OCI-LY3 (cell line): ENCODE results near the gene INKA1.

Source experiments
- H2AFZ ChIP-seq: fragments of 200-600, 300-600 bp; shearing (Covaris generic); 2 replicates; pipeline ENCODE4 v1.6.0; 2014; ENCODE audit warnings: antibody characterized with exemption, low read depth, low read length
- H3K27ac ChIP-seq: fragments of 200-600, 300-600 bp; sonication (generic); 2 replicates; pipeline ENCODE4 v1.5.1; 2014; ENCODE audit warnings: mild to moderate bottlenecking, low read length, moderate library complexity, mixed read lengths
- H3K27me3 ChIP-seq: fragments of 200-600, 300-600 bp; sonication (generic); 2 replicates; pipeline ENCODE4 v1.6.1; 2014; ENCODE audit warnings: low read depth, low read length, mixed read lengths
- H3K36me3 ChIP-seq: fragments of 200-600, 300-600 bp; sonication (generic); replicated peaks from 2 replicates; pipeline ENCODE3; 2014; ENCODE audit warnings: low read depth, low read length, mixed read lengths
- H3K4me1 ChIP-seq: fragments of 300-600, 200-600 bp; sonication (generic); 2 replicates; pipeline ENCODE4 v1.6.1; 2014; ENCODE audit warnings: low read length, mixed read lengths
- H3K4me2 ChIP-seq: fragments of 200-600, 300-600 bp; sonication (generic); 2 replicates; pipeline ENCODE4 v1.6.1; 2014; ENCODE audit warnings: low read length, mixed read lengths
- H3K4me3 ChIP-seq: fragments of 300-600, 200-600 bp; sonication (generic); 2 replicates; pipeline ENCODE4 v1.5.1; 2014; ENCODE audit warnings: antibody characterized with exemption, mild to moderate bottlenecking, low read length, moderate library complexity
- H3K79me2 ChIP-seq: fragments of 300-600, 200-600 bp; shearing (Covaris generic); 2 replicates; pipeline ENCODE4 v1.6.1; 2014; ENCODE audit warnings: mild to moderate bottlenecking, low read length, mixed read lengths
- H3K9ac ChIP-seq: fragments of 300-600, 200-600 bp; shearing (Covaris generic); 2 replicates; pipeline ENCODE4 v1.6.0; 2014; ENCODE audit warnings: mild to moderate bottlenecking, low read length, moderate library complexity
- H3K9me3 ChIP-seq: fragments of 200-600, 300-600 bp; shearing (Covaris generic); 2 replicates; pipeline ENCODE4 v1.6.1; 2014; ENCODE audit warnings: low read length, mixed read lengths; ENCODE audit not compliant: insufficient read depth
- H4K20me1 ChIP-seq: fragments of 200-600, 300-600 bp; sonication (generic); 2 replicates; pipeline ENCODE4 v1.6.1; 2016; ENCODE audit warnings: low read length, mixed read lengths; ENCODE audit not compliant: insufficient read depth
- EZH2phosphoT487 ChIP-seq: fragments of 200-600 bp; shearing (Covaris generic); IDR thresholded peaks from 2 replicates; pipeline ENCODE4 v1.6.1; 2018; ENCODE audit warnings: antibody characterized with exemption, mixed run types, low read depth
- TF ChIP-seq, protein P1 (sequence below): fragments of 200-600, 300-600 bp; sonication (generic); IDR thresholded peaks from 2 replicates; pipeline ENCODE4 v1.5.1; 2014; ENCODE audit warnings: antibody characterized with exemption, low read length, low read depth

Gene INKA1

DNA sequence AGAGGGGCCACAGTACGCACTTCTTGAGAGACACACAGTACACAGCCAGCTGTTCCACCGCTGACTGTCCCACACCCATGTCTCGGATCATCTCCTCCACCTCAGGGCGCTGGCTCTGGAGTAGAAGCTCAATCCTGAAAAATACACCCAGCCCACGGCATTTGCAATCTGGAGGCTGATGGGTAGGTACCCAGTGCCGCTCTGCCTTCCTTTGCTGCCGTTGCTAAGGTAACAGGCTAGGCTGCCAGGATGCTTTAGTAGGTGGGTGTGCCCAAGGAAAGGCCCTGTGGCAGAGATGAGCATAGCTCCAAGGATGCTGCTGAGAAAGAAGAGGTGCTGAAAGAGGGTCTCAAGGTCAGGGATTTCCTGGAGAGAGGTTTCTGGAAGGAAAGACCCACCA lies 38.7 kb downstream of the INKA1 start:
- Histone ChIP-seq H3K4me1 (no peaks in the 10 kb centered on the region), H3K36me3 (peaks cover 53% of the 10 kb centered on the region), H4K20me1 (no peaks in the 10 kb centered on the region), H3K79me2 (no peaks in the 10 kb centered on the region), H2AFZ (no peak overlapping the region), H3K4me3 (no peak overlapping the region), H3K27me3 (no peaks in the 10 kb centered on the region), H3K9ac (no peak overlapping the region), H3K4me2 (no peak overlapping the region), H3K27ac (no peak overlapping the region), H3K9me3 (no peaks in the 10 kb centered on the region)
- TF ChIP-seq, protein P1, sequence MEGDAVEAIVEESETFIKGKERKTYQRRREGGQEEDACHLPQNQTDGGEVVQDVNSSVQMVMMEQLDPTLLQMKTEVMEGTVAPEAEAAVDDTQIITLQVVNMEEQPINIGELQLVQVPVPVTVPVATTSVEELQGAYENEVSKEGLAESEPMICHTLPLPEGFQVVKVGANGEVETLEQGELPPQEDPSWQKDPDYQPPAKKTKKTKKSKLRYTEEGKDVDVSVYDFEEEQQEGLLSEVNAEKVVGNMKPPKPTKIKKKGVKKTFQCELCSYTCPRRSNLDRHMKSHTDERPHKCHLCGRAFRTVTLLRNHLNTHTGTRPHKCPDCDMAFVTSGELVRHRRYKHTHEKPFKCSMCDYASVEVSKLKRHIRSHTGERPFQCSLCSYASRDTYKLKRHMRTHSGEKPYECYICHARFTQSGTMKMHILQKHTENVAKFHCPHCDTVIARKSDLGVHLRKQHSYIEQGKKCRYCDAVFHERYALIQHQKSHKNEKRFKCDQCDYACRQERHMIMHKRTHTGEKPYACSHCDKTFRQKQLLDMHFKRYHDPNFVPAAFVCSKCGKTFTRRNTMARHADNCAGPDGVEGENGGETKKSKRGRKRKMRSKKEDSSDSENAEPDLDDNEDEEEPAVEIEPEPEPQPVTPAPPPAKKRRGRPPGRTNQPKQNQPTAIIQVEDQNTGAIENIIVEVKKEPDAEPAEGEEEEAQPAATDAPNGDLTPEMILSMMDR, result no peak
- TF ChIP-seq EZH2phosphoT487, result no peak

DNA sequence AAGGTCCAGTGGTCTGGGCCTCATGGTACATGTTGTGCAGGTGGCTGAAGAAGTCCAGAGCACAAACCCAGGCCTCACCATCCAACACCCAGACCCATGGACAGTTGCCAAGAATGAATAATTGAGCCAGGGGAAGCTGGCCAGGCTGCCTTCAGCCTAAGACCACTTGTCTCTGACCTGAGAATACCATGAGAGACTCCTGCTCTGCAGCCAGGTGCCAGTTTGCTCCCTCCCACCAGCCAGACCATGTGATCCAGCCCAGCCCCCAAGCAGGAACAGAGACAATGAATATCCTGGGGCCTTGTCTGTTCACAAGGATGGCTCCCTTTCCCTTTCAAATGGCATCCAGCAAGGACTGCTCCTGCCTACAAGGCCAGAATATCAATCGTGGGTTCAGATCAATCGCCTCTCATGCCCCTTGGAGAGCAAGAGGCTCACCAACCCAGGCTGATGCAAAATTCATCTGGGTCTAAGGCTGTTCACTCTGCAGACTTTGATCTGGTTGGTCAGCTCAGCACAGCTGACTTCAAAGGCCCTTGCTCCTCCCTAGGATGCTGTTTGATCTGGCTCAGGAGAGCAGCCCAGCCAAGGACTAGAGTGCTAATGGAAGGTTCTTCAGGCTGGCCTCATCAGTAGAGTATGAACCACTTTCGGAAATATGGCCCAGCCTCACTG lies 39.9 kb downstream of the INKA1 start:
- Histone ChIP-seq H3K4me2 (no peak overlapping the region), H3K4me1 (no peaks in the 10 kb centered on the region), H2AFZ (no peak overlapping the region), H3K9ac (no peak overlapping the region), H3K27me3 (no peaks in the 10 kb centered on the region), H3K36me3 (peaks cover 54% of the 10 kb centered on the region), H3K9me3 (no peaks in the 10 kb centered on the region), H4K20me1 (no peaks in the 10 kb centered on the region), H3K4me3 (no peak overlapping the region), H3K79me2 (no peaks in the 10 kb centered on the region), H3K27ac (no peak overlapping the region)
- TF ChIP-seq EZH2phosphoT487, result no peak
- TF ChIP-seq, protein P1, result no peak

DNA sequence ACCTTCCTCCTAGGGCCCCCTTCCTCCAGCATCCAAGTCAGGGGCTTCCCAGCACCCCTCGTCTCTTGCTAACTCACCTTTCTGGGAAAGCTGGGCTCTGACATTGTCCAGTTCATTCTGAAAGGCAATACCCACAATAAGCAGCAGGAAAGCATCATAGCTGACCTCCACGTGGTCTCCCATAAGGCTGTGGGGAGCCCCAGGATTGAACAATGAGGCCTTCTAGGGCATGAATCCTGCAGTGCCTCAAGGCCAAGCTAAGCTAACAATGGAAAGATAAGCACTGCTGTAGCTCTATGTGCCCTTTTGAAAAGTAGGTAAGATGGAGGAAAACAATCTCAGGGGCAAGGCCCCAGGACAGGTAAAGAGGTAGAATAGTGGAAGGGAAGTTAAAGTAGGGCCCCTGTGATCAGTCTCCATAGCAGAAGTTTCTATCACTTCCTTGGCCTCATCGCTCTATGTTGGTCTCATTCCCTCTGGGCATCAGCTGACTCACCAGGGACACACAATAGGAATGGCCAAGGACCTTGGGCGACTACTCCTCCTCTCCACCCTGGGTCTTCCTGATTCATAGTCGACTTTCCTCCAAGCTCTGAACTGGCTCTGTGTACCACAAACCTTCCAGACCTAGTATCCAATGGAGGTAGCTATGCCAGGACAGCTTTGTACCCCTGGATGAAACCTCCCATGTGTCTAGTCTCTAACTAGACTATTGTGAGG lies 41.6 kb downstream of the INKA1 start:
- H2AFZ ChIP-seq, result no peak overlapping the region
- TF ChIP-seq, protein P1, result no peak
- no peak for TF ChIP-seq EZH2phosphoT487
- H3K79me2 ChIP-seq, result no peaks in the 10 kb centered on the region
- no peak overlapping the region for H3K4me3 ChIP-seq
- no peak overlapping the region for H3K4me2 ChIP-seq
- no peaks in the 10 kb centered on the region for H4K20me1 ChIP-seq
- H3K9ac ChIP-seq, result no peak overlapping the region
- H3K27me3 ChIP-seq, result no peaks in the 10 kb centered on the region
- peaks cover 51% of the 10 kb centered on the region for H3K36me3 ChIP-seq
- H3K9me3 ChIP-seq, result no peaks in the 10 kb centered on the region
- H3K4me1 ChIP-seq, result no peaks in the 10 kb centered on the region
- H3K27ac ChIP-seq, result no peak overlapping the region

DNA sequence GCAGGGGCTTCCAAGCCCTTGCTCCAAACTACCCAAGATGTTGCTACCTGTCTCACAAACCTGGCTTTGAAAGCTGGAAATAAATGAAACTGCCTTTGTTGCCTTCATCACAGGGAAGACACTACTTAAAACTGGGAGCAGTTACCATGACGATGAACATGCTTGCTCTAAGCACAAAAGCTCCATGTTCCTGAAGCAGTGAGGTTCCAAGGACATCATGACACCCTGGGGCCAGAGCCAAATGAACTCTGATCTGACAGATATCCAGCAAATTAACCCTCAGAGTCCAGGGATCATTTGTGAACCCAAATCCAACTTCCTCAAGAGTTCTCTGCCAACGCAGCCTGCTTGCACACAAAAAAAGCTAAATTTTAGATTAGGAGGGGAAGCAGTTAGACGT lies 42.6 kb downstream of the INKA1 start:
- H3K4me3 ChIP-seq, result no peak overlapping the region
- no peak overlapping the region for H3K27ac ChIP-seq
- no peaks in the 10 kb centered on the region for H3K9me3 ChIP-seq
- no peaks in the 10 kb centered on the region for H4K20me1 ChIP-seq
- H3K9ac ChIP-seq, result no peak overlapping the region
- H3K27me3 ChIP-seq, result no peaks in the 10 kb centered on the region
- H2AFZ ChIP-seq, result no peak overlapping the region
- H3K79me2 ChIP-seq, result no peaks in the 10 kb centered on the region
- no peak overlapping the region for H3K4me2 ChIP-seq
- peaks cover 49% of the 10 kb centered on the region for H3K36me3 ChIP-seq
- no peaks in the 10 kb centered on the region for H3K4me1 ChIP-seq
- TF ChIP-seq, protein P1, result no peak
- no peak for TF ChIP-seq EZH2phosphoT487
